COR-L47 (cell line): ENCODE data around the gene PNPLA7.
"Not testable (repeated sequence)": the region's sequence is repeated elsewhere in the genome, so short reads cannot be mapped to it uniquely, and the experiment has no call there.

Experiments
- DNase-seq: peaks from one replicate; lab custom pipeline; 2025; lab: John Stamatoyannopoulos, UW

The PNPLA7 gene

DNA sequence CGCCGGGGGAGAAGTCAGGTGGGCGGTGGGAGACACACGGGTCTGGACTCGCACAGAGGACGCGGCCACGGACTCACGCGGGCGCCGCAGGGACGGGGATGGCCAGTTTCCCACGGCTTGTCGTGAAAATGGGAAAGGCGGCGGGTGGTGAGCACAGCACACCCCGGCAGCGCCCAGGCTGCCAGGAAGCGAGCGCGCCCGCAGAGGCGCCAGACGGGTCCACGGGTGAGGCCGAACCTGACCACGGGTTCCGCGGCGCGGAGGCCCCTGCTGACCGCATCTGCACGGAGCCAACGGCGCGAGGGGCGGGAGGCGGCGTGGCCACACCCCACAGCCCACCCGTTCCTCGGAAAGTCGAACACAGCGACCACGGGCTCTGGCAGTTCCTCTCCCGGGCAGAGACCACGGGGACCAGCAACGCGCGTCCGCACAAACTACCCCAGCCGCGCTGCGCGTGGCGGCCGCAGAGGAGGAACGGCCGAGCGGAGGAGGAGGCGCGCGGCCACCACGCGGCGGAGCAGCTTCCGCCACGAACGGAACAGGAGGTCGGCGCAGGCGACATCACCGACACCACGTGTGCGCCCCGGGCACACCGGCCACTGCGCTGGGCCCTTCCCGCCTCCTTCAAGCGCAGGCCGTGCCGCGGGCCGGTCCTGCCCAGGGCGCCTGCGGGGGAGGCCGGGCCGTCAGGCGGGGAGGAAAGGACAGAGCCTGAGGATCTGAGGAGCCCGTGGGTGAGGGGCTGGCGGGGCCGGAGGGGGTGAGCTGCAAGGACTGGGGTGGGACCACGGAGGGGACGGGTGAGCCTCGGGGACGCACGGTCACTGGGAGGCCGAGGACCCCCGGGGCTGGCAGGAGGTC is 132.8 kb downstream of the PNPLA7 start:
- DNase-seq: no peak

DNA sequence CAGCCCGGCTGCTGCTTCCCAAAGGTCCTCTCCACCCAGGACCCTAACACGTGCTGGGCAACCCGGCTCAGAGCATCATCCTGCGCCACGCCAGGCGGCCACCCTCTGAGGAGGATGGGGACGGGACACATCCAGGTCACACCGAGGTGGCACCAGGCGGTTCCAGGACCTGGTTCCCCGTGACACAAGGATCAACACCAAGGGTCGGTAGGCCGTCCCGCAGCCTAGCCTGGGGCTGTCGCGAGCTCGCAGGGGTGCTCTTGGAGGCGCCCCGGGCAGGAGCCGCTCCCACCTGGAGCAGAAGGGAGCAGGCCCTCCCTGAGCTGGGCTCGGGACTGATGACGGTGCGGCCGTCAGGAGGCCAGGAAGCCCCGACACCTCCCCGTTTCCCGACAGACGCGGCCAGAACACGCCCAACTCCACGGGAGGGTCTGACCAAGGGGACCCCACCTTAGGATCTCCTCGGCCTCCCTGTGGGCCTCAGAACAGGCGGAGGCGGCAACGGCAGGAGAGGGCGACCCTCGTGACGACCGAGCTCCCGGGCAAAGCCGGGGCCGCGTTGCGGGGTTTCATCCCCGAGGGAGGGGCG is 133.5 kb downstream of the PNPLA7 start:
- no peak for DNase-seq

DNA sequence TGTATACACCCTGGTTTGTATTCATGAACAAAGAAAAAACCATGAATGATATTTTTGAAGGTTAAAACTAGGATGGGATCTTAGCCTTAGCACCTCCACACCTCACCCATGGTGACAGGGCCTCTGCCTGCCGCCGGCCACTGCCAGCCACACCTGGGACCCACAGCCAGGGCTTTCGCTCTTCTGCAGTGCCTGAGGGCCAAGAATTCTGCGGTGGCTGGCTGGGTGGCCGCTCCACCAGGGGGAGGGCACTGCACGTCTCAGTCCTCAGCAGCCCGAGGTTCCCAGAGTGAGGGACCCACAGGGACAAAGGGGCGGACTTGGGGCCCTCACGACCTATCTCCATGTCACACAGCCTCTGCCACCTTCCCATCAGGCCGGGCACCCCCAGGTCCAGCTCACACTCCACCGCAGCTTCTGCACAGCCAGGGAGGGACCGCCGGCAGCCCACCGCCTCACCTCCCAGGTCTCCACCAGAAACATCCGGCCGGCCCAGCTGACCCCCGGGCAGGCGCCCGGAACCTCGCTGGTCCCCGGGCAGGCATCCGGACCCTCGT is 134.1 kb downstream of the PNPLA7 start:
- DNase-seq: no peak

DNA sequence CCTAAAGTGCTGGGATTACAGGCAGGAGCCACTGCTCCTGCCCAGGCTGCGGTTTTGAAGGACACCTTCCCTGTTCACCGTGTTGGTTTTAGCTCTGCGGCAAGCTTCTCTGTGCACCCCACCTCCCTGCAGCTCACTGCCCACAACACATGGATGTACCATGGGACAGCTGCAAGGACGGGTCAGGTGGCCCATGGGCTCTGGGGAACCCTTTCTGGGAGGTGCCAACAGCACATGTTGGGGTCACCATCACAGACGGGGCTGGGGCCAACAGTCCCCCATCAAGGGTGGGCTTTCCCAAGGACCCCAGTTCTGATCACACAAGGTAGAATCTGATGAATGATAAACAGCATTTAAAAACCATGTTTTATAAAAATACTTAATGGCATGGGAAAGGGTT is 134.8 kb downstream of the PNPLA7 start:
- no peak for DNase-seq

DNA sequence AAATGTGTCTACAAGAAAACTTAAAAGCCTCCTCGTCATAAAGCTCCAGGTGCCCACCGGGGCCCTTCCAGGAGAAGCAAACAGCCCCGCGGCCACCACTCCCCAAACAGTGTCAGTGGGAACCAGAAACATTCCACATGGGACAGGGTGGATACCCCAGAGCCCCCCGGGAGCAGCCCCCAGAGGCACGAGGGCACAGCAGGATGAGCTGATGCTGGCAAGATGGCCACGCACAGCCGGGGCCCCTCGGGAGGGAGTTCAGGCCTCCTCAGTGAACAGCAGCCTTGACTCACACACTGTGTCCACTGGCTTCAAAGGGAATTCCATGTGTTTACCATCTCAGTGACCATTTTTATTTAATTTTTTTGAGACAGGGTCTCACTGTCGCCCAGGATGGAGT is 137.8 kb downstream of the PNPLA7 start:
- no peak for DNase-seq

DNA sequence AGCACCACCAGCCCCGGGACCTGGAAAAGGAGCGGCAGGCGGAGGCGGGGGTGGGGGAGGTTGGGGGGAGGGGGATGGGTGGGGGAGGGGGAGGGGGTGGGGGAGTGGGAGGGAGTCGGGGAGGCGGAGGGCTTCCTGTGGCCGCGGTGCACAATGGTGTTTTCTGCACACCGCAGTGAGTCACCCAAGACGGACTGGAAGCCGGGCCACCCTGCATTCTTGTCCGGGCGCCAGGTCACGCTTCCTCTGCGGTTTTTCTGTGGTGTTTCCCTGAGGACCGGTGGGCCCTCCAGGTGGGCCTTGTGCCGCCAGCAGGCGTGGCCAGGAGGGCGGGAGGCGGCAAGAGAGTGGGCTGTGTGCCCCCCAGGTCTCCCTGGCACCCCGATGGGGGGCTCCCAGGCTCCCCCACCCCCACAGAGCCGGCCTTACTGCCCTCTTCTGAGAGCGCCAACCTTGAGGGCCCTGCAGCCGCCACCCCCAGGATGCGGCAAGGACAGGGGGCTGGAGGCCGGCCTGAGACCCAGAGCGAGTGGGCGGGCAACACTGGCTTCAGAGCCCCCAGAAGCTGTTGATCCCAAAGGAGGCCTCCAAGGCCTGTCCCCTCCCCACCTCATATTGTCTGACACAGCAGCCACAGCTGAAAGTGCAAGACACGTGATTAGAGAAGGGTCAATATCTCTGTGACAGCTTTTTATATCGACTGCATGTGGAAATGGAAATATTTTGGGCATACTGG is 138.4 kb downstream of the PNPLA7 start:
- DNase-seq: no peak

DNA sequence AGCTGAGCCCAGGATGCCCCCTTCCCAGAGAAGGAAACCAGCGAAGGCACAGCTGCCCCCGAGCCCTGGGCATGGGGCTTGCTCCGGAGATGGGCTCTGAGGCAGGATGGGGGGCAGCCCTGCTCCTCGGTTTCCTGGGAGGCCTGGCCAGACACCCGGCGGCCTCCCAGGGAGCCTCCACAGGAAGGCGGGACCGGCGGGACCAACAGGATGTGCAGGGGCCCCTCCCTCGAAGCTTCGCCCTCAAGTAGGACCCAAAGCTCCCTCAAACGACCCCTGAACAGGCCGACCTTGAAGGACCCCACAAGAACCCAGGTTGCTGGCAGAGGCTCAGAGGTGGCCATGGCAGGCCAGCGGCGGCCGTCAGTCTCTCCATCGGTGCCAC is 138.9 kb downstream of the PNPLA7 start:
- no peak for DNase-seq

DNA sequence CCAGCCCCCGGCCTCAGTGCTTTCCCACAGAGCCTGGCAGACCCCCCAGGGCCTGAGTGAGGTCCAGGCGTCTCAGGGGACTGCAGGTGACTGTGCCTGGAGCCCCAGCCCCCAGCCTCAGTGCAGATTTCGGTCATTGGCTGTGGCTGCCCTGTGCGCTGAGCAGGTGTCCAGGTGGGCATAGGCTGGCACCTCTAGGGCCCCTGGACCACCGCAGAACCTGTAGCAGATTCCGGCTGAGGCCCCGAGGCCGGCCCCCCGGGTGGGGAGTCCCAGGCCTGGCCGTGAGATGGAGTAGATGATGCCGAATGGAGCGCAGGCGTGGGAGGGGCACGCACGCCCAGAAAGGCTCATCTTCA is 139.3 kb downstream of the PNPLA7 start:
- DNase-seq: no peak

DNA sequence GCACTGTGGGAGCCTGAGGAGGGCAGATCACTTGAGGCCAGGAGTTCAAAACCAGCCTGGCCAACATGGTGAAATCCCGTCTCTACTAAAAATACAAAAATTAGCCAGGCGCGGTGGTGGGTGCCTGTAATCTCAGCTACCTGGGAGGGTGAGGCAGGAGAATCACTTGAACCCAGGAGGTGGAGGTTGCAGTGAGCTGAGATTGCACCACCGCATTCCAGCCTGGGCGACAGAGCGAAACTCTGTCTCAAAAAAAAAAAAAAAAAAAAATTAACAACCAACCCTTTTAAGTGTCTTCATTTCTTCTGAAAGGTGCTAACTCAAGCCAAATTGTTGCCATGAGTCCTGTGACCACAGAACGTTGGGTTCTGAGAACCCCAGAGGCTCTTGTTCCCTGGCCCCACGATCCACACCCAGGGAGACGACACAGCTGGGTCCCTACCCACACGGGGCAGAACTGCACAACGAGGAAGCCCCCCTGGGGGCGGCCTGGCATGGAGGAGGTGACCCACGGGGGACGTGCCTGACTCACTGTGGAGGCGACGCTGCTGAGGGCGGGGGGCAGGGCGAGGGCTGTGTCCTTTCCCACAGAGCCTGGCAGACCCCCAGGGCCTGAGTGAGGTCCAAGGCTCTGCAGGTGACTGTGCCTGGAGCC is 139.8 kb downstream of the PNPLA7 start:
- DNase-seq: not testable (repeated sequence)
